Left renal pelvis (tissue), 4 donors: ENCODE measurements around the gene TKTL1. TPM values are rescaled to one million over a fixed set of nuclear protein-coding genes. Genes with fewer than 3 reads are reported as not detected.
"Not testable (repeated sequence)": the region's sequence is repeated elsewhere in the genome, so short reads cannot be mapped to it uniquely, and the experiment has no call there.

Experiments
- DNase-seq, 4 donors: peaks; one replicate each; pipeline ENCODE4 v3.0.0-alpha.2; 2013; ENCODE audit warnings: low read depth in 4 of 4, low spot score in 3 of 4
- polyA plus RNA-seq, 4 donors: library from polyadenylated mRNA; unstranded; fragments of 120-200 nt; gene quantifications; one replicate each; pipeline ENCODE4 v1.2.1, GENCODE V29; 2013; ENCODE audit not compliant: insufficient read length in 4 of 4

TKTL1 gene
- polyA plus RNA-seq, 4 donors = 0.22 to 0.33 (median 0.25) TPM

DNA sequence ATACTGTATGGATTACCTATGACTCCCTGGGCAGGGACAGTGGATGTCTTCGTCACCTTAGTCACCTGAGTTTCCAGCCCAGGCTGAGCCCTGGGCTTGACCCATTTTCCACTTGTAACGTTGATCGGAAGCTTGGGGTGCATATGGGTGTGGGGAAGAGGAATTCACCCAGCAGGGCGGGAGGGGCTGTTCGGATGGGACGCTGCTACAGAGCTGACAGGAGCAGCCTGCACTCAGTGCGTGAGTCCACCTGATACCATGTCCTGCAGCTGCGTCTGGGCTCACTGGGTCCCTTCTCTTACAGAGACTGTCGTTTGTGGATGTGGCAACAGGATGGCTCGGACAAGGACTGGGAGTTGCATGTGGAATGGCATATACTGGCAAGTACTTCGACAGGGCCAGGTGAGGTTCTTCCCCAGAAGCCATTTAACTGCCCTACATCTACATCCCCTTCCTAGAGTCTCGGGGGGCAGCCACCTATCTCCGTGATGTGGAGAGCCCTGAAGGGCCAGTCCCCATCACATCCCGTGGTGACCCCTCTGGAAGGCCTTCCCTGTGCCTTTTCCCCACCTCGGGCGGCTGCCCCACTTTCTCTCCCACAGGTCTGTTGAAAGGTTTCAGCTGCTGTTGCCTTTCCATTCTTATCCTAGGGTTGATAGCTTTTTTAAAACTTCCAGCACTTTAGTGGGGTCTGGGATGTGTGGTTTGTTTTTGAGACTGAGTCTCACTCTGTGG, 13.6 kb downstream of the TKTL1 start:
- DNase-seq = no peak

DNA sequence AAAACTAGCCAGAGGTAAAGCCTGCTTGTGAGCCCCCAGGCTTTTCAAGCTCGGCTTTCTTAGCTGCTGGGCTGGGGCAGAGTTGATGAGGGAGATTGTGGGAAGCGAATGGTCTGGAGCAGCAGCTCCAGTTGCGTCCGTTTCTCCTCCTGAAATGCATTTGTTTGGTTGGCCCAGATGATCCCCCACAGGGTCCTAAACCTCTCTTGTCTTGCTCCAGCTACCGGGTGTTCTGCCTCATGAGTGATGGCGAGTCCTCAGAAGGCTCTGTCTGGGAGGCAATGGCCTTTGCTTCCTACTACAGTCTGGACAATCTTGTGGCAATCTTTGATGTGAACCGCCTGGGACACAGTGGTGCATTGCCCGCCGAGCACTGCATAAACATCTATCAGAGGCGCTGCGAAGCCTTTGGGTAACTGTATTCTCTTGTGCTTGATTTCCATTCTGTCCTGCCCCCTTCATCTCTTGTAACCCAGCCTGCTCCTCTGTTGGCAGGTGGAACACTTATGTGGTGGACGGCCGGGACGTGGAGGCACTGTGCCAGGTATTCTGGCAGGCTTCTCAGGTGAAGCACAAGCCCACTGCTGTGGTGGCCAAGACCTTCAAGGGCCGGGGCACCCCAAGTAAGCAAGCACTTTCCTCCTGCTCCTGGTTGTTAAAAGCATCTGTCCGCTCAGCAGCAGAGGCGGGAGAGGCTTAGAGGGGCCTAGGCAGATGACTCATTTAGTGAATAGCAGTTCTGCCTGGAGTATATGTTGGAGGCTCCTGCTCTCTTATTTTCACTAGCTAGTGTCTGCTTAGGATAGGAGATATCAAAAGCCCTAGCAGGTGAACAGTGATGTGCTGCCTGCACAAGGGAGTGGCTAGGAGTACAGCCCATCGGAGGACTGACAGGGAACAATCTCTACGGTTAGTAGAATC, 15.3 kb downstream of the TKTL1 start:
- no peak for DNase-seq

DNA sequence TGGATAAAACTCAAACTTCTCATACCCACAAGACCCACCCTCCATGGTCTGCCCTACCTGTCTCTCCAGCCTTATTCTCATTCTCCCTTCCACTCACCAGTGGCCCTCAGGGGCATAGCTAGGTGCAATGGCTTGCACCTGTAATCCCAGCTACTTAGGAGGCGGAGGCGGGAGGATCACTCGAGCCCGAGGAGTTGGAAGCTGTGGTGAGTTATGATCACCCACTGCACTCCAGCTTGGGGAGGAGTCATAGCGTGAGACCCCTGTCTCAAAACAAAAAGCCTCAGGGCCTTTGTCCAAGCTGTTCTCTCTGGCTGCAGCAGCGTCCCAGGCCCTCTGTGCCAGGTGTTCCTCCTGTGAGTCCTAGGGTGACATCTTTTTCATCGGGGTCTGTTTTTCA, 16.5 kb downstream of the TKTL1 start:
- no peak for DNase-seq

DNA sequence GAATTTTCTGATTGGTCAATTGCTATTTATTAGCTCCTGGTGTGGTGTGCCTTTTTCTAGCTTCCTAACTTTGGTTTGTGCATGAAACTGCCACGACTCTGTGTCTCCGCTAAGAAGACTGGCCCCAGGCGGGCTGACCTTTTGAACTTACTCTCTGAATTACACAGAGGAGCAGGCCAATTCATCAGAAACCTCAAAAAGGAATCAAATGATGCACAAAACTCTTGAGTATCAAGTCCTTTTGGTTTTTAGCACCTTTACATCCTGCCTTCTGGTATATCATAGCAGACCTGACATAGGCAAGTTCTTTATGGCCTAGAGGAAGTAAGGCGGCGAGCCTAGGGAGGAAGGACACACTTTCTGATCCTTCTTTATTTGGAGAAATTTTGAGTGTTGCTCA, 17.6 kb downstream of the TKTL1 start:
- no peak for DNase-seq

DNA sequence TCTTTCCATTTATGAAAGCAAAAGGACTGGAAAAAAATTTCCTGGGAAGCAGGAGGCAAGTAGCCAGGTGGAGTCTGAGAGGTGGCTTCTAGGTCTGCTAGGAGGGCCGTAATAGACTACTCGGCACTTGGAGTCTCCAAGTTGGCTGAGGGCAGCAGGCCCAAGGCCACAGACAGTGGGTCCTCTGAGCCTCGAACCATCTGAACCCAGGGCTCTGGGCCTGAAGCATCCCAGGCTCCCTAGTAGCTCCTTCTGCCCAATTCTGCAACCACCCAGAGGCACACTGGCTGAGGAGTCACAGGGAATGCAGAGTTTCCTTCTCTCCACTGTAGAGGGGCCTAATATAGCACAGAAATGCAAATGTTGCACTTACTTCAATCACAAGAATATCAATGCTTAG, 19.8 kb downstream of the TKTL1 start:
- DNase-seq = no peak

DNA sequence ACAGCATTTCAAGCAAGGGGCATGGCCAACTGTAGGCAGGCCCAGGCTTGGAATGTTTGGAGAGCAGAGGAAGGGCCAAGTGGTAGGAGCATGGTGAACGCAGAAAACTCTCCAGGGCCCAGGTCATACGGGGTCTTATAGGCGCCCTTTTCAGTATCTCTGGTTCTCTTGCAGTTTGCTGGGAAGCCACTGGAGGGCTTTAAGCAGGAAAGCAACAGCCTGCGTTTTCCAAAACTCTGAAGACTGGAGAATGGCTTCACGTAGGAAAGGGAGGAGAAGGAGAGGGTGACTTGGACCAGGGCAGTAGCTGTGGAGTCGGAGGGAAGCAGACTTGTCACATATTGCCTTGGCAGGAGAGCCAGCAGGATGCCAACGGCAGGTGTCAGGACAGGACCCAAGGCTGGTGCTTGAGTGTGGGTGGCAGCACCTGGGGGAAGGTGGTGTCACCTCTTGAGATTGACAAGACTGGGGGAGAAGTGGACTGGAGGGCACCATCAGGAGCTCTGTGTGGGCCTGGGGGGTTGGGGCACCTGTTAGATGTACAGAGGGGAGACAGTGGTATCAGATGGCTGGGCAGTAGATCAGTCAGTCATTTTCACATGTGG, 21.9 kb downstream of the TKTL1 start:
- no peak for DNase-seq

DNA sequence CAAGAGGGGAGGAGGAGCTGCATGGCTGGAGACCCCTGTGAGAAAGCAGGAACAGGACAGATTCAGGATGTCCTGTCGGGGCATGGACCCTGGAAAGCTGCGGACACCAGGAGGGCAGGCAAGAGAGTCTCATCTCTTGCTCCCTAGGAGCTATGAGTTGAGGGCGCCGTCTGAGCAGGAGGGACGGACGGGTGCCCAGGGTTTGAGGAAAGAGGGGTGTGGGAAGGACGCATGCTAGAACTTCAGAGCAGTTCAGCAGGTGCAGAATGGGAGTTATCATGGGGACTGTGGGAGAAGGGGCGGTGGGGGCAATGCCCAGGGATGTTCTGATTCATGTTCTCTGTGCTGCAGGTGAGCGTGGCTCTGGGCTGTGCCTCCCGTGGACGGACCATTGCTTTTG, 24.8 kb downstream of the TKTL1 start:
- no peak for DNase-seq

DNA sequence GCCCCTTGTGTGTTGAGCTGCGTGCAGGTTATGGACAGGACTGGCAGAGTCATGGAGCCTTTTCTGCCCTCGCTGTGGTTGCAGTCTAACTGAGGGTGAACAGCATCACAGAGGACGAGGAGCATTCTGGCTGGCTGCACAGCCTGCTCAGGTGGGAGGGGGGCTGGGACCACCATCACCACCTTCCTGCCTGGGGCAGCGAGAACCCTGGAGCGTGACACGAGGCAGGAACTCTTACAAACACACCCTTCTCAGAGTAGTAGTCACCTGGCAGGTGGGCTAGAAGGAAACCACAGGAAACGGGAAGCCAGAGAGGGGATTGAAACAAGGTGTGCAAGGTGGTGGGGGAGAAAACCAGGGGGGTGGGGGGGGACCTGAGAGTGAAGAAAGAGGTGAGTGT, 25.6 kb downstream of the TKTL1 start:
- no peak for DNase-seq

DNA sequence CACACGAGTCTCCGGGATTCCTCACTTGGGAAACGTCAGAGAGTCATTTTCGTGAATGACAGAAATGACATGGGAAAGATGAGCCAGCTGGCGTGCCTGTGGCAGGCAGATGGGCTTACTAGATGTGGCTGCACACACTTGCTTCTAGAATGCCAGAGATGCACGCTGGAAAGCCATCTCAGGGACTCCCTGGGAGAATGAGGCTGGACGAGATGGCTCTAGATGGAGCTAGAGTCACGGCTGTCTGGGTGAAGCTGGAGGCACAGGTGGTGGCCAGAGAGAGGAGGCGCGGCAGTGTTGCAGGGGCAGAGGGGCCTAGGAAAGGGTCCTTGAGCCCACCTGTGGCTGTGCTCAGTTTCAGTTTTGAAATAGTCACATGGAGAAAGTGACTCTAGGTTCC, 26.0 kb downstream of the TKTL1 start:
- no peak for DNase-seq

DNA sequence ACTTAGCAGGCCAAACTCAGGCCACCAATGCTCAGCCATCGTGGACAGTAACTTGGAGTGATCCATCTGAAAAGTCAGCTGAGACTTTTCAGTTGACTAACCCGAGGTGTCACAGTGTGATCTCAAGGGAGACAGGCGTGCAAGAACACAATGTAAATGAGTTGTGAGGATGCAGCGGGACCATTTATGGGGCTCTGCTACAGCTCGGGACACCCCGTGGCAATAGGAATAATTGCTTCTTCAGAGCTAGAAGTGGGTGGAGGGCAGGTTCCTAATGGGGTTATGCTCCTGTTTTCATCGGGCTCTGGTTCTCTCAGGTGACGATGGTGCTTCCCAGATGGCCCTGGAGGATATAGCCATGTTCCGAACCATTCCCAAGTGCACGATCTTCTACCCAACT, 27.3 kb downstream of the TKTL1 start:
- DNase-seq = no peak

DNA sequence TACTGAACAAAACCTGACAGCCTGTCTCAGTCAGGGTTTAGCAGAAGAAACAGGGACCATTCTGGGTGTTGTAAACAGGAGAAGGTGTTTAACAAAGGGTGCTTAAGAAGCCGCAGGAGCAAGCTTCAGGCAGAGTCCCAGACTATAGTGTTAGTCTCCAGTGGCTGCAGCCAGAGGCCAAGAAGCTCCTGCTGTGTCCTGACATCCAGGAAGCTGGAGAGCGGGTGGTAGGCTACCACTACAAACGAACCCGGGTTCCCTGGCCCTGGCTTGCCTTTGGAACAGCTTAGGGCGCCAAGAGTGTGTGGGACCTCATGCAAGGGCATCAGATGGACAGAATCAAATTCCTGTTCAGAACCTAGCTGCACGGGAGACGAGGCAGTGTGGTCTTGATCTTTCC, 27.9 kb downstream of the TKTL1 start:
- DNase-seq = no peak

DNA sequence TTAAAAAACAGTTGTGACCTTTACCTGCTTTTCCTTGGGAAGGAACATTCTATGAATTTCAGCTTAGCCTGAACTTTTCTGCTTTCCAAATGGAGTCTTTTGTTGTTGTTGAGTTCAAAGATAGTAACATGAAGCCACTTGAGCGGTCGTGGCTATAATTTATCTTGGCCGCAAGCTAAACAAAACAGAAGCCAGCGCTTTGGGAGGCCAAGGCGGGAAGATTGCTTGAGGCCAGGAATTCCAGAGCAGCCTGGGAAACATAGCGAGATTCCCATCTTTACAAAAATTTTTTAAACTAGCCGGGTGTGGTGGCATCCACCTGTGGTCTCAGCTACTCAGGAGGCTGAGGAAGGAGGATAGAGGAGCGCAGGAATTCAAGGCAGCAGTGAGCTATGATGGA, 29.9 kb downstream of the TKTL1 start:
- peak in 1 of 4 donors; percentile 41 for DNase-seq

DNA sequence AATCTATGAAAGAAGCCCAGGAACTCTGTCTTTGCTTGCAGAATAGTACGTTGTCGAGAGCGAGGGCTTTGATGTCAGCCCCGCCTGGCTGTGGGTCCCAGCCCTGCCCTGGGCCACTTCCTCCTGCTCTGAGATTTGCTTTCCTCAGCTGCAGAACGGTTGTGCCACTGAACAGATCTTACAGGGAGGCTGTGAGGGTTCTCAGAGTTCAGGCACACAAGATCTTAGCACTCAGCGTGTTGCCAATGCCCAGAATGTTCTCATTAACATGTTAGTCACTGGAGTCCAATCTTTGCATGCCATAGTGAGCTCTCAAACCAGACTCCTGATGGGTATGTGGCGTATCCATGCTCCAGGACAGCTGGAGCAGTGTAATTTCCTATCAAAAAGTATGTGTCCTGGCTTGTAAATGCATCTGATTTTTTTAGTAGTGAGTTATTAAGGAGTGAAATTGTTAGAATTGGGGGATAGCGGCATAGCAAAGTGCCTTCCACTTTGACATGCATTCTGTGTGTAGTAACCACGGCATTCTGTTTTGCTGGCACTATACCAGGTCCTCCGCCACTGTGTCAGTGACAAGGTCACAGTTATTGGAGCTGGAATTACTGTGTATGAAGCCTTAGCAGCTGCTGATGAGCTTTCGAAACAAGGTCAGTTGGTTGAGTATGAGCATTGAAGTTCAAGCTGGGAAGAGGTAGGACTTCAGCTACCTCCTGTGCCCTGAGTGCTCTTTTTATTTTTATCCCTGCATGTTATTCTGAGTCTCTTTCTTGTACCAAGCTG, 31.6 kb downstream of the TKTL1 start:
- DNase-seq = no peak

DNA sequence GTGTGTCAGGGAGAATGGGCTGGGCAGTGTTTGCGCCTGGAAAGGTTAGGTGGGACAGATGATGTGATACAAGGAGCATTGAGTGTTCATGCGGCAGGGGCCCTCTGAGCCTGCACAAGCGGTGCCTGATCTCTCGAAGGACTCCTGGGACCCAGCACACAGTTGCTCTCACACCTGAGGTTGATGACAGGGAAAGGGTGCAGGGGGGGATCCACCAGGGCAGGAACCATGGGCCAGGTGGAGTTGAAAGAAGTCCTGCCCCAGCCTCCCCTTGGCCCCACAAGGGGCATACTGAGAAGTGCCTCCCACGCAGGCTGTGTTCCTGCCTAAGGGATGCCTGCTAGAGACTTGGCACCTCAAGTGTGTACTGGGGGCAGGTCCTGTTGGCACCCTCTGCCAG, 33.1 kb downstream of the TKTL1 start:
- no peak for DNase-seq

DNA sequence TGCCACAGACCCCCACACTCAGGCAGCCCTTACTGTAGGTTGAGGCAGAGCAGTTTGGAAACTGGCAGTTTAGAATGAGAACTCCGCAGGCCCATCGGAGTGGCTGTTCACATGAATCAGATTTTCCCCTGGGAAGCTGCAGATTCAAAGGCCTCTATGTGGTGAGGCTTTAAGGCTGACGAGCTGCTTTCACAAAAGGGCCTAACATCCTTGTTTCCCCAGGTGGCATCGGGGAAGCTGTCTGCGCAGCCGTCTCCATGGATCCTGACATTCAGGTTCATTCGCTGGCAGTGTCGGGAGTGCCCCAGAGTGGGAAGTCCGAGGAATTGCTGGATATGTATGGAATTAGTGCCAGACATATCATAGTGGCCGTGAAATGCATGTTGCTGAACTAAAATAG, 33.7 kb downstream of the TKTL1 start:
- no peak for DNase-seq

DNA sequence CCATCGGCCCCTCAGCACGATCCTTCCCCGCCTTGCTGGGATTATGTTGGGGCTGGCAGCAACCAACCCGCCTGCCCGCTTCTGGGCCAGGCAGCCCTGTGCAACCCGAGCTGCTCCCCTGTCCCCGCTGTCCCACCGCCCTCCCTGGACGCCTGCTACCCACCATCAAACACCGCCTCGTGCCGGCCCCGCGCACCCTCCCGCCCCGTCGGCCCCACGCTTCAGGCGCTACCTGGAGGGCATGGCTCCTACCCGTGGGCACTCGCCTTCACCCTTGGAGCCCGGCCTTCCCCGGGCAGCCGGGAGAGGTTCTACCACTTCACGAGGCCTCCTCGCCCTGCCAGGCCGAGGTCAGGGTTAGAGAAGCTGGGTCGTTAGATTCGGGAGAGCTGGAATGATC, 37.0 kb downstream of the TKTL1 start:
- DNase-seq = no peak

DNA sequence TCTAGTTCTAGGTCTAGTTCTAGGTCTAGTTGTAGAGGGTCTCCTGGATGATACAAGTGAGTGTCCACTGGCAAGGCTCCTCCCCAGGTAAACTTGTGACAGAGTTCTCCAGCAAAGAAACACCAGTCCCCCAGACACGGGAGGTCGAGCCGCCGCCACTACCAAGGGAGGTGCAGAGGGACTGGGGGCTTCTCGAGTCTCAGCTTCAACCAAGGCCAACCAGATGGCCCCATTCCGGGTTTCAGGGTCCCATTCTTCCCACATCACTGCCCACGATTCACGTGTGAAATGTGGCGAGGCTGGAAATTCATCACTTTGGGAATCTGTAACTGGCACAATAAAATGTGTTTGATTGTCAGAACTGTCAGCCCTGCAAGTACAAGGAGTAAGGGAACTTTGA, 37.5 kb downstream of the TKTL1 start:
- DNase-seq = no peak

DNA sequence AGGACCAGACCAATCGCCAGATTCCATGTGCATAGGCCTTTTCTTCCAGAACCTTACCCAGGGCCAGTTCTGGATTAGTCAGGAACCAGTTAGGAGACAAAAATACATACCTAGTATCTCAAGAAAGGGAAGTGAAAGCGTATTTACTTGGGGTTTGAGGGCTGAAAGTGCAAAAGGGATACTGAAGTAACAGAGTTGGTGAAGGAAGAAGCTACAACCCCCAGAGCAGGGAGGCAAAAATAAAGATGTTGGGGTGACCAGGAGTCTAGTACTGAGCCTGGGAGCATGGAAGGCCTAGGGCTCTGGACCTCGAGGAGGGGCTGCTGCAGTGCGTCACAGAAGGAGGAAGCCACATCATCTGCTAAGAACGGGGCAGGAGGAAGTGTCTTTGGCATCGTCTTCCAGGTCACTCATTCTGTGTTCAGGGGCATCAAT, 38.3 kb downstream of the TKTL1 start:
- no peak for DNase-seq

DNA sequence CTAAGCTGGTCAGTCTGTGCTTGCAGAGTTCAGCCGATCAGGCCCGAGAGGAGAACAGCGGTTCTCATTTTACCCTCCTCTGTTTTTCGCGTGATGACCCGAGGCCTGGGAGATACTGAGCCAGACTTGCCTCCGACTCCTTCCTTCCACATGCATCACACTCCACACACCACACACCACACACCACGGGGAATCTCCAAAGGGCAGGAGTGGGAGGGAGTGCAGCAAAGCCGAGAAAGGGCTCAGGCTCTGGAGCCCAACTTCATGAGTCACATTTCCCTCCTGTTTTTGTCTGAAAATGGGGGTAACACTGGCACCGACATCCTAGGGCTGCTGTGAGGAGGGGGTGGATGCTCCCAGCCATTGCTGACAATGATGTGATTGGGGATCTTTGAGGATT, 38.9 kb downstream of the TKTL1 start:
- no peak for DNase-seq

DNA sequence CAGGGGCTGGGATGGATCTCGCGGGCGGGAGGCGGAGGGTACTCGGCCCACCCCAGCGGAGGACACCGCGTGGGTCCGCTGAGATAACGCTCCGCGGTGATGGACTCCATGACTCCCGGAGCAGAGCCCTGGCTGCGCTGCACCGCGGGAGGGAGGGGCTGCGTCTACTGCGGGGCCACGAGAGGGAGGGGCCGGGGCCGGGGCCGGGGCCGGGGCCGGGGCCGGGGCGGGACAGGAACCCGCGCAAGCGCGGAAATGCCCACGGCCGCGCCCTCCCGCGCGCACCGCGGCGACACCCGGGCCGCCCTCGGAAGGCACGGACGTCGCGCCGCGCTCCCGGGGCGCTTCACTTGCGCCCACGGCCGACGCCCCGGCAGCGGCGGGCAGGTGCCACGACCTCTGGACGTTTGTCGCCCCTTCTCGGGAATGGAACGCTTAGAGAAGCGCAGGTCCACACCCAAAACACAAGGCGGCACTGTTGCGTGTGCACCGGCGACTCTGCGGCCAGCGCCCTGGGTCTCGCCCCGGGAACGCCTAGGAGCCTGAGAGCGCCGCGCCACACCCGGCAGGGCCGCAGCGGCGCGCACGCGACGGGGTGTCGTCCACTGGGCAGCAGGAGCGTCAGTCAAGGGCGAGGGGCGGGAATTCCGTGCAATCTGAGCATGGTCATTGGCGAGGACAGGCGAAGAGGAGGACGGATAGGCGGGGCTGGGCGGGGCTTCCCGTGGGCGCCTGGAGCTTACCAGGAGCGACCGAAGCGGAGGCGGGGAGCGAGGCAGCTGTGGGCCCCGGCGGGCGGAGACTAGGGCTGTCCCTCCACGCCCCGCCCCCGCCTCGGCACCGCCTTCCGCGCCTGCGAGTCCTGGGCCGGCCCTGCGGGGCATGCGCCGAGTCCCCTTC, 46.1 kb downstream of the TKTL1 start:
- DNase-seq = not testable (repeated sequence)
